ENCODE measurements around the gene SYNGR3.

DNA sequence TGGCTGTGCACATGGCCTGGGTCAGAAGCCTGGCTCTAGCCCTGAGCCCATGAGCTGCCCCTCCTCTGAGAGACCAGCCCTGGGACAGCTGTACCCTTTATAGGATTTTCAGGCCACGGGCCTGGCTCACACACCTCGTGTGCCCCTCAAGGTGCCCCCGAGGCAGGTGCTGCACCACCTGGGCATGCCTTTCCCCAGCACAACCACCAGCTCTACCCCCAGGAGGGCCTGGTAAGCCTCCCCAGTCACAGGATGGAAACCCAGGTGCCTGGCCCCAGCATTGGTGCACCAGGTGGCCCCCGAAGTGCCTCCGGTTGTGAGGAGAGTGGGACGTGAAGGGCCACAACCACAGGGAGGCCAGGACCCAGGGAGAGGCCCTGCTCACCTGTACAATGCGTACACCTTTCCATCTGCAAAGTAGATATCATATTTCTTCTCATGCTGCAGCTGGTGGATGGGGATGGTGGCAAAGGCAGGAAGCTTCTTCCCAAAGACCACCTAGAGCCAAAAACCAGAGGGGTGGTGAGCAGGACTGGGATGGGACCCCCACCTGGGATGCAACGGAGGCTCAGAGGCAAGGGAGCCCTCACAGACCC is 13.6 kb downstream of the SYNGR3 start:
- TF ChIP-seq POLR2AphosphoS5 (IDR thresholded peaks at IDR 0.05; ENCODE audit: borderline replicate concordance, low read depth, low read length) (no peak), EZH2 (IDR thresholded peaks at IDR 0.05) (no peak), FOXP2 (optimal IDR thresholded peaks at IDR 0.05; ENCODE audit: control extremely low read depth, extremely low read length, insufficient read depth) (no peak)
